Activated CD4-positive, alpha-beta T cell treated with anti-CD3 and anti-CD28 coated beads, Interleukin-10, Interleukin-2, amounts not matched to agents 100 ng/mL and 50 ng/mL, durations not matched to agents 16 hours and 8 hours (primary cell): ENCODE results near the gene PIGM.

Experiments
- DNase-seq: peaks from one replicate; pipeline ENCODE4 v3.0.0-alpha.2; 2020

PIGM gene

GRCh38 chr1:159983681-159984080, 48.1 kb downstream of the PIGM start:
- no peak for DNase-seq

GRCh38 chr1:159982280-159982679, 49.5 kb downstream of the PIGM start:
- no peak for DNase-seq

- no peak for DNase-seq
Observed at GRCh38 chr1:159981351-159982055, 50.3 kb downstream of the PIGM start.

- DNase-seq = no peak
Observed at GRCh38 chr1:159980786-159981185, 51.0 kb downstream of the PIGM start.

GRCh38 chr1:159980076-159980475, 51.7 kb downstream of the PIGM start:
- no peak for DNase-seq

GRCh38 chr1:159979257-159979656, 52.5 kb downstream of the PIGM start:
- no peak for DNase-seq

GRCh38 chr1:159978107-159978398, 53.7 kb downstream of the PIGM start:
- no peak for DNase-seq

GRCh38 chr1:159977364-159978106, 54.3 kb downstream of the PIGM start:
- no peak for DNase-seq
